Ovary (tissue), 3 donors: Measurements from ENCODE around the gene DCST1.

Experiments used
- CTCF ChIP-seq, 3 donors: fragments of 450-650 bp in 2 of 3; fragments of 200-600 bp in 1 of 3; IDR thresholded peaks; one replicate each; pipeline versions ENCODE4 v1.5.1 to v1.8.0; 2016 to 2022; ENCODE audit warnings: antibody characterized with exemption in 3 of 3, mild to moderate bottlenecking in 1 of 3
- EP300 ChIP-seq: sonication (generic); formaldehyde crosslinking; IDR thresholded peaks from one replicate; pipeline ENCODE4 v1.6.1; 2017; ENCODE audit warnings: antibody characterized with exemption
- POLR2A ChIP-seq: fragments of 450-650 bp; IDR thresholded peaks from one replicate; pipeline ENCODE4 v1.6.1; 2017; ENCODE audit warnings: antibody characterized with exemption, mild to moderate bottlenecking, moderate library complexity
- donor health status: DM: no; HTN: no; CAD: no.

- TF ChIP-seq CTCF (IDR thresholded peaks at IDR 0.05) (no peak), POLR2A (no peak), EP300 (no peak)
Observed at GRCh38 chr1:155010211-155010918, 23.3 kb upstream of the DCST1 start.
